Measurements from ENCODE around the gene RANGAP1.

The RANGAP1 gene

GRCh38 chr22:41231369-41231768 is 54.6 kb downstream of the RANGAP1 start:
- no peak for DNase-seq

GRCh38 chr22:41230401-41230785 is 55.6 kb downstream of the RANGAP1 start:
- no peak for DNase-seq

DNA sequence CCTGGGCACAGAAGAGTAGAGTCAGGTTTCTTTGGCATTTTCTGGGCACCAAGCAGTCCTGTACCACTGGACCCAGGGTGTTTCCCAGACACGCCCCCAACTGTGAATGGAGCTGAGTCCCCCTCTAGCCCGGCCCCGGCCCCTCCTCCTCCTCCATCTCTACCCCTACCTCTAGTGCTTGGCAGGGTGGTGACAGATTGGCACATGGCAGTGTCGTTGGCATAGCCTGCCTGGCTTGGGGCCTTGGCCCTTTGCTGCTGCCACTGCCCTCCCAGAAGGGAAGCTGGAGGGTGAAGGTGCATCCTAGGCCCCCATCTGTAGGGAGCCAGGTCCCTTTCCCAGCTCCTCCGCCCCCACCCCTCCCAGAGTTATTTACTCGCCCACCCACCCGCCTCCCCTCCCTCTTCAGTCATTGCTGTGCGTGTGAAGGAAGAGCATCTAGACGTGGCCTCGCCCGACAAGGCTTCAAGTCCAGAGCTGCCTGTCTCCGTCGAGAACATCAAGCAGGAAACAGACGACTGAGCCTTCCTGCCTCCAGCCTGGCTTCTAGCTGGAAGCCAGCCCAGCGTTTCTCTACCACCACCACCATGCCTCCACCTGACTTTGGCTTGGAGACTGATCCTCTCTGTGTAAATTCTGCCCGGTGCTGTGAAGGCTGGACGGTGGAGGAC is 56.1 kb downstream of the RANGAP1 start:
- DNase-seq, result no peak

- no peak for DNase-seq
These were observed 56.8 kb downstream of the RANGAP1 start for GRCh38 chr22:41229215-41229614.

GRCh38 chr22:41226723-41227655 is 59.0 kb downstream of the RANGAP1 start:
- DNase-seq, result no peak

GRCh38 chr22:41223535-41223934 is 62.5 kb downstream of the RANGAP1 start:
- DNase-seq, result no peak

DNA sequence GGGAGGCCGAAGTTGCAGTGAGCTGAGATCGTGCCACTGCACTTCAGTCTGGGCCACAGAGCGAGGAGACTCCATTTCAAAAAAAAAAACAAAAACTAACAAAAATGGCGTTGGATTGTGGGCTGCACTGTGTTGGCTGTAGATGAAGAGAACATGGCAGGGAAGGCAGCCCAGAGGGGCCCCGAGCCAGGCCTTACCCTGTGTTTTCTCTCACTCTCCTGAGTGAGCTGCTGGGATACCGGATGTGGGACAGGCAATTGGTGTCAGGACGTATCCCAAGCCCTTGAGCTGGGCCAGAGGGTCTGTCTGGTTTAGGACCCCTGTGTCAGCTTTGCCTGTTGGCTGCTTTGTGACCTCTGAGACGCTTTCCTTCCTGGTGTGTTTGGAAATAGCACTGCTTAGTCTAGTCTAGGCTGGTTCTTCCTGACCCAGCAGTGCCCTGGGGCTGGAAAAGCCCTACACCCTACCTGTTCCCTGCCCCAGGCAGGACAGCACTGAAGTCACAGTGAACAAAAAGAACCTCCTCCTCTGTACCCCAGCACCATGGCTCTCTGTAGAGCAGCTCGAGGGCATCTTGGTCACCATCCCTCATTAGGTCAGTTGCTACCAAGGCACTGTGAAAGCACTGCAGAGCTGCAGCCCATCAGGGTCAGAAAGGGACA is 63.0 kb downstream of the RANGAP1 start:
- DNase-seq, result no peak

- no peak for DNase-seq
These were observed 68.3 kb downstream of the RANGAP1 start for GRCh38 chr22:41217553-41218157.

- no peak for DNase-seq
These were observed 69.0 kb downstream of the RANGAP1 start for GRCh38 chr22:41216984-41217383.

DNA sequence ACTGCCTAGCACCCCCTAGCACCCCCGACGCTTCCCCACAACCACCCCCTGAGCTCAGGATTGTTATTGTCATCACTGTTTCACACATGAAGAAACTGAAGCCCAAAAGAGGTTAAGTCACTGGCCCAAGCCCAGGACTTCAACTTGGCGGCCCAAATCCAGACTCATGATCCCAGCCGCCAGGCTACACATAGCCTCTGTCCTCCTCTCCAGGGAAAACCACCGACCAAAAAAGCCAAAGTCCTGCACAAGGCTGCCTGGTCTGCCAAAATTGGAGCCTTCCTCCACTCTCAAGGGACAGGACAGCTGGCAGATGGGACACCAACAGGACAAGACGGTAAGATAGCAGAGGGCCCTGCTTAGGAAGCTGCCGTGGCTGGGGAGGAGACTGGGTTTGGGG is 70.1 kb downstream of the RANGAP1 start:
- DNase-seq, result no peak

- no peak for DNase-seq
These were observed 70.6 kb downstream of the RANGAP1 start for GRCh38 chr22:41215409-41215808.

GRCh38 chr22:41206719-41207118 is 79.3 kb downstream of the RANGAP1 start:
- DNase-seq, result no peak

DNA sequence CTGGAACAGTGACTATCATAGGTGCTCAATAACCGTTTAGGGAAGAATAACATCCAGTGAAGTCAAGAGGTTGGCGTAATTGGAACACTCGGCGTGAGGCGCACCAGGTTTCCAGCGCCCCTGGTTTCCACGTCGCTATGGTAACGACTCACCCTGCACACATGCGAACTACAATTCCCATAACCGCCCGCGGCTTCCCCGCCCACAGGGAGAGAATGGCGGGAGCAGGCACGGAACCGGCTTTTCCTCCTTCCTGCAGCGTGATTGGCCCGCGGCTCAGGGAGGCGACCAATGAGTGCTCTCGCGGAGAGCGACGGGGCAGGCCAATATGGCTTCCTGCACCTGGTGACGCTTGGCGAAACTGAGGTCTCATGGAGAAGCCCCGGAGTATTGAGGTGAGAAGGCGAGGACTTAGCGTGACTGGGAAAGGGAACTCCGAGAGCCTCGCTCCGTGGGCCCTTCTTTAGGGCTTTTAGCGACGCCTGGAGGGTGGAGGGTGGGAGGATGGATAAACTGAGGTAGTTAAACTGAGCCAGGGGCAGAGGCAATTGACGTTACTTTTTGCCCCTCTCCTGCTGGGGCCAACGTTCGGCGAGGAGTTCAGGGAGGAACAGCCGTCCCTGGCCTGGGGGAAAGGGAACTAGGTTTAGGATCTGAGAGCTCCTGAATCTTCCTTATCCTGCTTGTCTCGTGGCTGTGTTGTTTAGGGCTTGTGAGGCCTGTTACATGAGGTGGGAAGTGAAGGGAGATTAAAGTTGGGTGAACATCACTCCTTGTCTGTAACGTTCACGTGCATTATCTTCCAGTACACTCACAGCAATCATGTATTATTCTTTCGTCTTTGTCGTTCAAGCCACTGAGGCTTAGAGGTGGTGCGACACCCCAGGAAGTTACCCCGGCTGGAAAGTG is 80.7 kb downstream of the RANGAP1 start, which contains the start of gene L3MBTL2:
Gene L3MBTL2 (plus strand): TSS at position 321 of the 909 bp plus-strand sequence. CDS start 51 bp downstream, at position 372.
- peak; percentile 99 for DNase-seq

GRCh38 chr22:41204066-41204465 is 81.9 kb downstream of the RANGAP1 start:
- DNase-seq, result no peak

GRCh38 chr22:41203118-41203517 is 82.9 kb downstream of the RANGAP1 start:
- no peak for DNase-seq

GRCh38 chr22:41201141-41201540 is 84.8 kb downstream of the RANGAP1 start:
- DNase-seq, result no peak

- peak; percentile 26 for DNase-seq
These were observed 87.9 kb downstream of the RANGAP1 start for GRCh38 chr22:41198027-41198580.

DNA sequence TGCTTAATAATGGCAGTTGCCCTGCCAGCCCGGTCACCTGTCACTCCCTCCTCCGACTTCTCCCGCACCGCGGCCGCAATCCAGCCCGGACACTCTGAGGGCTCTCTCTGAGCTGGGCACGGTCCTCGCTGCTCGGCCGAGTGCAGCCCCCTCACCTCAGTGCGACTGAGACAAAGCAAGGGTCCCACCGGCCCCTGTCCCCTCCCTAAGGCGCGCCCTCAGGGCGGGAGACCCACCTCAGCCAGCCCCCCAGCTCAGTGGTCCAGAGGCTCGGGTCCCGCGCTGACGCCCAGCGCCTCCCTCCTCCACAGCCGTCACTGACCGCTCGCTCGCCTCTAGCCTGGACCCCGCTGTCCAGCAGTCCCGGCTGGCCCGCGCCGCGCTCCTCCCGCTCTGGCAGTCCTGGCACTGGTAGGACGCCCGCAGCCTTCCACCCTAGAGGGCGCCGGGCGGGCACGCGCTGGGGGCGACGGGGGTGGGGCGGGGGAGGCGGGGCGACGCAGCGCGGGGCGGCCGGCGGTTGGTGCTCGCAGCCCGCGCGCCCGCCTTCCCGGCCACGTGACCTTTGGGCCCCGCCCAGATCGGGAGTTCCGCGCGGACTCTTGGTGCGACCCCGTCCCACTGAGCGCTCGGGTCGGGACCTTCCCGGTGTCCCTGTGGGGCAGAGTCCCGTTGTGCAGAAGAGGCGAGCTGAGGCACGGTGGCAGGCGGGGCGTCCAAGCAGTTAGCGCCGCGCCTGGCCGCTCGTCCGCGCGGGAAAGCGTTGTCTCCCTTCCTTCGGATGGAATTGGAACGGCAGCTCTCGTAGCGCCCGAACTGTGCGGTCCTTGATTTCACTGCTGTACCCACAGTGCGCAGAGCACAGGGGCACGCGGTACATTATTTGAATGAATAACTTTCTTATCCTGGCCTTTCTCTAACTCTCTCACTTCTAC is 88.7 kb downstream of the RANGAP1 start:
- peak; percentile 81 for DNase-seq

Data from effector CD8-positive, alpha-beta T cell (primary cell).